Measurements from ENCODE around the gene RBM19.

The RBM19 gene

GRCh38 chr12:113958108-113958507 is 8.0 kb downstream of the RBM19 start:
- no peaks in the 10 kb centered on the region for H3K27me3 ChIP-seq (ENCODE audit: insufficient read depth, low read depth)
- no peak overlapping the region for H3K27ac ChIP-seq
- no peak overlapping the region for H3K9ac ChIP-seq
- H3K79me2 ChIP-seq (ENCODE audit: insufficient read depth, low read depth) = no peaks in the 10 kb centered on the region
- no peaks in the 10 kb centered on the region for H4K20me1 ChIP-seq (ENCODE audit: insufficient read depth)
- no peak for TF ChIP-seq CTCF (conservative IDR thresholded peaks at IDR 0.05; ENCODE audit: low read depth, low read length)
- H2AFZ ChIP-seq (ENCODE audit: low read depth) = no peak overlapping the region
- no peak overlapping the region for H3K4me3 ChIP-seq (IDR thresholded peaks at IDR 0.05; ENCODE audit: insufficient read depth, low read depth, low read length)
- no peak overlapping the region for H3K4me2 ChIP-seq
- no peaks in the 10 kb centered on the region for H3K4me1 ChIP-seq (ENCODE audit: low read depth, poor library complexity, severe bottlenecking)
- H3K36me3 ChIP-seq (ENCODE audit: insufficient read depth) = no peaks in the 10 kb centered on the region

DNA sequence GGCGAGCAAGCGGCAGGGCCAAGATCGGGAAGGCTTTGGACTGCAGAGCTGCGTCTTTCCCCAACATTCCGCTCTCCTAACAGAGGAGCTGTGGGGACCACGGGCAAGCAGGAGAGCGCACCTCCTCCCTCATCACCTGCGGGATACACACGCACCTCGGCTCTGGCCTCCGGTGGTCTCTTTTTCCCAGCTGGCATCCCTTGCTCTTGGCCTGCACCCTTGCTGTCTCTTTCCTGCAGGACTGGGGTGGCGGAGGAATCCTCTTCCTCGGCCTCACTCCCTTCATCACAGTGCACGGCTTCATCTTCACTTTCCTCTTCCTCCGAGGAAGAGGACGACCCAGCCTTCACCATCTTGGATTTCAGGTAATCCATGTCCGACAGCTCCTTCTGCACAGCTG is 8.5 kb downstream of the RBM19 start:
- no peaks in the 10 kb centered on the region for H3K79me2 ChIP-seq (ENCODE audit: insufficient read depth, low read depth)
- H3K27me3 ChIP-seq (ENCODE audit: insufficient read depth, low read depth) = no peaks in the 10 kb centered on the region
- H2AFZ ChIP-seq (ENCODE audit: low read depth) = no peak overlapping the region
- TF ChIP-seq CTCF (conservative IDR thresholded peaks at IDR 0.05; ENCODE audit: low read depth, low read length) = no peak
- no peak overlapping the region for H3K9ac ChIP-seq
- no peak overlapping the region for H3K4me2 ChIP-seq
- no peak overlapping the region for H3K4me3 ChIP-seq (IDR thresholded peaks at IDR 0.05; ENCODE audit: insufficient read depth, low read depth, low read length)
- no peak overlapping the region for H3K27ac ChIP-seq
- no peaks in the 10 kb centered on the region for H3K4me1 ChIP-seq (ENCODE audit: low read depth, poor library complexity, severe bottlenecking)
- H3K36me3 ChIP-seq (ENCODE audit: insufficient read depth) = no peaks in the 10 kb centered on the region
- no peaks in the 10 kb centered on the region for H4K20me1 ChIP-seq (ENCODE audit: insufficient read depth)

DNA sequence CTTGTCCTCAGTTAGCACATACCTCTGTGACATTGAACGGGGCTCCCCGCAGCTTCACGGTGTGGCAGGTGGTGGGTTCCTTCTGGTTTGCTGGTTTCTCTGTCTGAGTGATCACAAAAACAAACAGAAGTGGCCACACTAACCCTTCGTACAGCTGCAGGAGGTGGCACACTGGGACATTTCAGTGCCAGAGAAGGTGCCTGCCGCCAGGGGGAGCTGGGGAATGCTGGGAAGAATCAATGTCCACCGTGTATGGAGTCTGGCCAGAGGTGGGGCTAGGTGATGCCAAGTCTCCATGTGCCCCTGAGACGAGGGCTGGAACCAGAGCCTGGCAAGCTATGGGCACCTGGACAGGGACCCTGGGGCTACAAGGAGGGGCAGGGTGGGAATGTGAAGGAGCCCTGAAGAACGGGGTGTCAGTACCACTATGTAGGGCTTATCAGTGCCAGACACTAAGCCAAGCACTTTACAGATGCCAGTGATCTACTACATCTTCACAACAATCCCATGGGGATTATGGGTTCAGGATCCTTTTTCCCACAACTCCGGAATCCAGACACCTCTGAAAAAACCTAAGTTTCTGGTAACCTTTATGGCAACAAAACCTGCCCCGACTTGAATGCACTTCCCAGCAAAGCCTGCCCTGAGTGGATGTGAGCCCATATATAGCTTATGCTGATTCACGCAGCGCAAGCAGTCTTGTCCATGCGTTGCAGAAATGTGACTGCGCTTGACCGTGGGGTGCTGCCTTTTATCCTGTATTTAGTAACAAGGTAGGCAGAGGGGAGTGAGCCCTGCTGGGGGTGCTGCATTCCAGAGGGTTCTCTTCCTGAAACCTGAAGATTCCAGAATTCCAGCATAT is 10.8 kb downstream of the RBM19 start:
- no peak overlapping the region for H3K4me2 ChIP-seq
- peak; percentile 51 for TF ChIP-seq CTCF (conservative IDR thresholded peaks at IDR 0.05; ENCODE audit: low read depth, low read length)
- H3K27ac ChIP-seq = no peak overlapping the region
- H3K27me3 ChIP-seq (ENCODE audit: insufficient read depth, low read depth) = no peaks in the 10 kb centered on the region
- no peaks in the 10 kb centered on the region for H3K4me1 ChIP-seq (ENCODE audit: low read depth, poor library complexity, severe bottlenecking)
- H3K9ac ChIP-seq = no peak overlapping the region
- no peaks in the 10 kb centered on the region for H4K20me1 ChIP-seq (ENCODE audit: insufficient read depth)
- H2AFZ ChIP-seq (ENCODE audit: low read depth) = no peak overlapping the region
- no peaks in the 10 kb centered on the region for H3K79me2 ChIP-seq (ENCODE audit: insufficient read depth, low read depth)
- no peaks in the 10 kb centered on the region for H3K36me3 ChIP-seq (ENCODE audit: insufficient read depth)
- H3K4me3 ChIP-seq (IDR thresholded peaks at IDR 0.05; ENCODE audit: insufficient read depth, low read depth, low read length) = no peak overlapping the region

DNA sequence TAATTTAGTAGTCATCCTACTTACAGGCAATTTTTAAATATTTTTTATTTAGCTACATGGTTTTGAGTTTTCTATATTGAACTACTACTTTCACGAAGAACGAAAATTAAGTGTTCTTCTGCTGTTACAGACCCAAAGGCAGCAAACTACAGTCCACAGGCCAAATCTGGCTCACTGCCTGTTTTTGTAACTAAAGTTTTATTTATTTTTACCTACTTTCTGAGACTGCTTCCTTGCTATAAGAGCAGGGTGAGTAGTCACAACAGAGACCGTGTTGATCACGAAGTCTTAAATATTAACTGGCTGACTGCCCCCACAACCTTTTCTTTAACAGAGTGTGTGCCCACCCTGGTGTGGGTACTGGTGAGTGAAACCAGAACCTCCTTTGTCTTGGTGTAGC is 11.6 kb downstream of the RBM19 start:
- Histone ChIP-seq H3K4me3 (IDR thresholded peaks at IDR 0.05; ENCODE audit: insufficient read depth, low read depth, low read length) (no peak overlapping the region), H3K27ac (no peak overlapping the region), H3K27me3 (ENCODE audit: insufficient read depth, low read depth) (no peaks in the 10 kb centered on the region), H3K79me2 (ENCODE audit: insufficient read depth, low read depth) (no peaks in the 10 kb centered on the region), H4K20me1 (ENCODE audit: insufficient read depth) (no peaks in the 10 kb centered on the region), H3K4me1 (ENCODE audit: low read depth, poor library complexity, severe bottlenecking) (no peaks in the 10 kb centered on the region), H3K36me3 (ENCODE audit: insufficient read depth) (no peaks in the 10 kb centered on the region), H3K4me2 (no peak overlapping the region), H3K9ac (no peak overlapping the region), H2AFZ (ENCODE audit: low read depth) (no peak overlapping the region)
- no peak for TF ChIP-seq CTCF (conservative IDR thresholded peaks at IDR 0.05; ENCODE audit: low read depth, low read length)
